Ectodermal cell (in vitro differentiated cells): ENCODE results near the gene FRMD5.

Experiments used
- H3K27ac ChIP-seq: 2 replicates; pipeline ENCODE4 v1.7.0; 2013; ENCODE audit warnings: mild to moderate bottlenecking, low read depth, low read length; ENCODE audit not compliant: insufficient read depth, poor library complexity, severe bottlenecking
- H3K27me3 ChIP-seq: 2 replicates; pipeline ENCODE4 v1.7.0; 2013; ENCODE audit warnings: mild to moderate bottlenecking, low read length; ENCODE audit not compliant: insufficient read depth, control insufficient read depth, poor library complexity, severe bottlenecking
- H3K36me3 ChIP-seq: one replicate; pipeline ENCODE4 v1.7.0; 2013; ENCODE audit warnings: low read length; ENCODE audit not compliant: control insufficient read depth, insufficient read depth
- H3K4me1 ChIP-seq: one replicate; pipeline ENCODE4 v1.7.0; 2013; ENCODE audit warnings: low read length; ENCODE audit not compliant: control insufficient read depth, insufficient read depth
- H3K4me3 ChIP-seq: 2 replicates; pipeline ENCODE4 v1.7.0; 2013; ENCODE audit warnings: low read depth, low read length, control low read depth; ENCODE audit not compliant: insufficient read depth
- H3K9me3 ChIP-seq: 2 replicates; pipeline ENCODE4 v1.7.0; 2013; ENCODE audit warnings: mild to moderate bottlenecking, low read length, moderate library complexity; ENCODE audit not compliant: control insufficient read depth
- WGBS, 2 experiments: methylation state at CpG; one replicate each; pipeline ENCODE4 v1.1.7; 2013; ENCODE audit warnings: missing lambda C conversion rate in 2 of 2; 5-methylcytosine and 5-hydroxymethylcytosine counted together

FRMD5 gene

DNA sequence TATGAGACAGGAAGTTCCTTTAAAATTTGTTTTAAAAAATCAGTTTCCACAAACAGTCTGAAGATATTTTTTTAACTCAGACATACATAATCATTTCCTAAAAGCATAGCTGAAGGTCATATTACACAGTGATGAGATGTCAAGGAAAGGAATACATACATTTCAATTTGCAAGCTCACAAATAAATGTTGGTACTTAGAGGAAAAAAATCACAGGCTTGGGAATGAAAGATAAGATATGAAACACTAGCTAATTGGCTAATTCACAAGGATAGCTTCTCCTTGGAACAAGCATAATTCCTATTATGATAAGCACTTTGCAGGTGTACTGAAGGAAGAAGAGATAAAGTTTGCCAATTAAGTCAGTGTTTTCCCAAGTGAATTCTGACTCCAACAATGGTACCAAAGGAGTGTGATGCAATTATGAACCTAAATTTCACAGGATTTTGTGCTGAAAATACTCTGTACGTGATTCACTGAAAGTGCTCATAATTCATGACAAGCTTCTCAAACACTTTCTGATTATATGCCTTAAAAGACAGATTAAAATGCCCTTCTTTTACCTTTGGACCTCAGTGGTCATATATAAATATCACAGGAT lies 112.4 kb downstream of the FRMD5 start:
- Histone ChIP-seq H3K36me3 (no peaks in the 10 kb centered on the region), H3K4me1 (no peaks in the 10 kb centered on the region), H3K27ac (no peak overlapping the region), H3K27me3 (no peaks in the 10 kb centered on the region), H3K9me3 (no peaks in the 10 kb centered on the region), H3K4me3 (no peak overlapping the region)
- WGBS, 2 experiments: 90 to 95% methylated on average over 1 of the region's 1 CpG

DNA sequence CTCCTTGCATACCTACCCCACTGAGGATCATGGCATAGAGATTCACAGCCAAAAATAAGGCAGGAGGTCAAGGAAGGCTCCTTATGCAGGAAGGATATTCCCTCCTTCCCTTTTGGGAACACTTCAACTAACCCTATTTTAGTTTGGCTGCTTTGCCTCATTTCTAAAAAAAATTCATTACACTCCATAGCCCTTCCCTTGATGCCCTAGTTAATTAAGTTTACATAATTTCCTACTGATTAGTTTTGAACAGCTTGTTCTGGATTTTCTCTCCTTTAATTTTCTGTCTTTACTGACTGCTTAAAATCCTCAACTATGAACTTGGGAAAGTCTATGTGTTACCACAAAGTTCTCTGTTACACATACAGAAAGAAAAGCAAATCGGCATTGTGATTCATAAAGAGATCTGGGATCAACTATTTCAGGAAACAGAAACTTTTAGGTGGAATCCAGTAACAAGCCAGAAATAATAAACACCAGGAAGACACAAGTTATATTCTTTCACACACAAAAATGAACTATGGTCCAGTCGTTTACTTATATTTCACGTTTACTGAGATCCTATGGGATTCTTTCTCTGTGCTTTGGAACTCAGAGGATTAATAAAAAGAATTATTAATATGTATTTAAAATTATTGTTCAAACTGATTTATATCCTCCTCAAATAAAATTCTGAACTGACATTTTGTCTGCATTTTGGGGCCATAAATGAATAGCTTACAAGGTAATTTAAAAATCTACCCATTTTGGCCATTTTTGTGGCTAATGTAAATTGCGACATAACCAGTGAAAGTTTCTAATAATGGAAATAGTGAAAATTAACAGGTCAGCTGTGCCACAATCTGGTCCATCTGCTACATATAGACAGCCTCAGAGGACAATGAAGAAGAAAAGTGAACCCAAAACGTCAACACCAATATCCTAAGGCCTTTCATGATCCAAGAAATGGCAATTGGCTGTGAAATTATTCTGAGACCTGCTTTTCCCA lies 113.8 kb downstream of the FRMD5 start:
- WGBS, 2 experiments: 80 to 89% methylated on average over 4 to 5 of the region's 5 CpGs
- no peaks in the 10 kb centered on the region for H3K9me3 ChIP-seq
- no peak overlapping the region for H3K27ac ChIP-seq
- no peak overlapping the region for H3K4me3 ChIP-seq
- H3K4me1 ChIP-seq: no peaks in the 10 kb centered on the region
- no peaks in the 10 kb centered on the region for H3K27me3 ChIP-seq
- no peaks in the 10 kb centered on the region for H3K36me3 ChIP-seq

DNA sequence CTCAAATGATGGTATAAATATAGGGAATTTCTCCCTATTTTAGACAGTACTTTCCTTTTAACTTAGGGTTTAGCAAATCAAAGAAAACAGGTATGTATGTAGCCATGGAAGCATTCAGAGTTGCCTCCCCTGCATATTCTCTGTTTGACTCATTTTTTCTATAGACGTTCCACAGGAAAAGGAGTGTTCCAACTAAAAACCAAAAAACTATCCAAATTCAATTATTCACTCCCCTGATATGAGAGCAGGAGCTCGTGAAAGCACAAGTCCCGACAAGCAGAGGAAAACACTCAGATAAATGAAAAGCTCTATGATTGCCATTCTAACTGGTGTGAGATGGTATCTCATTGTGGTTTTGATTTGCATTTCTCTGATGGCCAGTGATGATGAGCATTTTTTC lies 119.5 kb downstream of the FRMD5 start:
- WGBS, 2 experiments: 91 to 95% methylated on average over 3 of the region's 3 CpGs
- no peaks in the 10 kb centered on the region for H3K9me3 ChIP-seq
- H3K4me3 ChIP-seq: no peak overlapping the region
- no peaks in the 10 kb centered on the region for H3K27me3 ChIP-seq
- no peak overlapping the region for H3K27ac ChIP-seq
- no peaks in the 10 kb centered on the region for H3K4me1 ChIP-seq
- H3K36me3 ChIP-seq: no peaks in the 10 kb centered on the region

DNA sequence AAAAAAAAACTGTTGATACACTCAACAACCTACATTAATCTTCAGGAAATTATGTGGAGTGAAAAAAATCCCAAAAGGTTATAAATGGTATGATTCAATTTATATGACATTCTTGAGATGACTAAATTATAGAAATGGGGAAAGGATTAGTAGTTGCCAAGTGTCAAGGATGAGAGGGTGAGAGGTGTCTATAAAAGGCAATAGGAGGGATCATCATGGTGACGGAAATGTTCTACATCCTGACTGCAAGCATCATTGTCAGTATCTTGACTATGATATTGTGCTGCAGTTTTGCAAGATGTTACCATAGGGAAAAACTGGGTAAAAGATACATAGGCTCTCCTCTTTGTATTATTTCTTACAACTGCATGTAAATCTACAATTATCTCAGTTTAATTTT lies 125.6 kb downstream of the FRMD5 start:
- H3K36me3 ChIP-seq: no peaks in the 10 kb centered on the region
- no peaks in the 10 kb centered on the region for H3K27me3 ChIP-seq
- H3K4me1 ChIP-seq: no peaks in the 10 kb centered on the region
- 97 to 100% methylated on average over 1 of the region's 1 CpG for WGBS, 2 experiments
- H3K27ac ChIP-seq: no peak overlapping the region
- no peaks in the 10 kb centered on the region for H3K9me3 ChIP-seq
- no peak overlapping the region for H3K4me3 ChIP-seq

DNA sequence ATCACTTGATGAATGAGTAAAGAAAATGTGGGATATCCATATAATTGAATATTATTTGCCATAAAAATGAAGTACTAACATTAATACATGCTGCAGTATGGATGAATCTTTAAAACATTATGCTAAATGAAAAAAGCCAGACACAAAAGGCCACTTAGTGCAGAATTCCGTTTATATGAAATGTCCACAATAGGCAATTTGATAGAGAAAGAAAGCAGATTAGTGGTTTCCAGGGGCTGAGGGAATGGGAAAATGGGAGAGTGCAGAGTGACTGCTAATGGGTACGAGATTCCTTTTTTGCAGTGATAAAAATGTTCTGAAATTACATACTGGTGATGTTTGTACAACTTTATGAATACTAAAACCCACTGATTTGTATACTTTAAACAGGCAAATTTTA lies 126.7 kb downstream of the FRMD5 start:
- Histone ChIP-seq H3K9me3 (no peaks in the 10 kb centered on the region), H3K36me3 (no peaks in the 10 kb centered on the region), H3K27ac (no peak overlapping the region), H3K4me1 (no peaks in the 10 kb centered on the region), H3K4me3 (no peak overlapping the region), H3K27me3 (no peaks in the 10 kb centered on the region)
- 96 to 100% methylated on average over 2 of the region's 2 CpGs for WGBS, 2 experiments

DNA sequence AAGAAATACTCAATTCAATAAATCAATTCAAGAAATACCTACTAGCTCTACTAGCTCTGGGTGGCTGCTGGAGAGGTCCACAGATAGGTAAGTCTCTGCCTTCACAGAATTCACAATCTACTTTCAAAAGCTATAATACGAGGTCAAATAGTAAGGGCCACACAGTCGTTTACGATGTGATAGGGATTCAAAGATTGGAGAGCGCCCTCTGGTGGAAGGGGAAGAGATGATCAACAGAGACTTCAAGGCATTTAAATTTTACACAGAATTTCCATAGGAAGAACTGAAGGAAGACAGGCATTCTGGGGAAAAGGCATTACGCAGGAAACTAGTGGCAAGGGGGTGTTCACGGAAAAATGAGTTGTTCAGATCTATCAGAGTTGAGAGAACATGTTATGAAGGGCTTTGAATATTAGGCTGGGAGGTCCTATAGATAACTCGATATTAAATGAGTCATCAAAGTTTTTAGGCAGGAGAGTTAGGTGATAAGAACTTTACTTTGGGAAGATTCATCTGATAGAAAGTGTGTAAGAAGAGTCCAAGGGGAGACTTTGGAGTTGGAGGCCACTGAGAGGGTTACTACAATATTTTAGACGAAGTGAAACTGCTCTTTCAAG lies 128.8 kb downstream of the FRMD5 start:
- WGBS, 2 experiments: 30 to 32% methylated on average over 8 of the region's 8 CpGs

DNA sequence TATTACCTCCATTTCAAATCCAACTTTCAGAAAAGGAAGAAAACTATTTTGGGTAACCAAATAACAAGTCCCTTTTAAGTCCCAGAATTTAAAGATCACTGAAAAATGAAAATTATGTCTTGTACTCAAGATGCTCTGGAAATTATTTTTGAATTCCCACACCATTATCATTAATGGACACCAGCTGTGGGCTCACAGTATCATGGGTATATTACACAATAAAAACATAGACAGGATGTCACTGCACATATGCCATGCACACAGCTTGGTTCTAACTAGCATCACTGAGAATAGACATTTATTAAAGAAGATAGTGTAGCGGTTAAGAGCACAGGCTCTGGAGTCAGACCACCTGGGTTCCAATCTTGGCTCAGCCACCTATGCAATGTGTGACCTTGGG lies 130.4 kb downstream of the FRMD5 start:
- Histone ChIP-seq H3K9me3 (no peaks in the 10 kb centered on the region), H3K4me1 (no peaks in the 10 kb centered on the region)
- 90 to 96% methylated on average over 1 of the region's 1 CpG for WGBS, 2 experiments

More for the DNA sequence above, 128.8 kb downstream of the FRMD5 start:
- Histone ChIP-seq H3K9me3 (no peaks in the 10 kb centered on the region), H3K27ac (no peak overlapping the region), H3K27me3 (no peaks in the 10 kb centered on the region), H3K36me3 (no peaks in the 10 kb centered on the region), H3K4me1 (no peaks in the 10 kb centered on the region), H3K4me3 (no peak overlapping the region)

DNA sequence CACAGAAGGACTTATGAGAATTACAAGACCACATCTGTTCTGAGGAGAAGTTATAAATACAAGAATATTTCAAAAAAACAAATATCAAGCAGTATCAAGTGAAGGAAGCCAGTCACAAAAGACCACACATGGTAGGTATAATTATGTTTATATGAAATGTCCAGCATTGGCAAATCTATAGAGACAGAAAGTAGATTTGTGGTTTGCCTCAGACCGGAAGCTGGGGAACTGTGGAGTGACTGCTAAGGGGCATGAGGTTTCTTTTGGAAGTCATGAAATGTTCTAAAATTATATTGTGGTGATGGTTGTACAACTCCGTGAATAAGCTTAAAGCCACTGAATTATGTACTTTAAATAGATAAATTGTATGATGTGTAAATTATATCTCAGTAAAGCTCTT lies 136.9 kb downstream of the FRMD5 start:
- Histone ChIP-seq H3K4me3 (no peak overlapping the region), H3K36me3 (no peaks in the 10 kb centered on the region), H3K4me1 (no peaks in the 10 kb centered on the region), H3K27ac (no peak overlapping the region), H3K9me3 (no peaks in the 10 kb centered on the region), H3K27me3 (no peaks in the 10 kb centered on the region)
- 98% methylated on average over 2 of the region's 2 CpGs for WGBS, 2 experiments

More for the DNA sequence above, 130.4 kb downstream of the FRMD5 start:
- H3K36me3 ChIP-seq: no peaks in the 10 kb centered on the region
- H3K27ac ChIP-seq: no peak overlapping the region
- no peaks in the 10 kb centered on the region for H3K27me3 ChIP-seq
- no peak overlapping the region for H3K4me3 ChIP-seq

DNA sequence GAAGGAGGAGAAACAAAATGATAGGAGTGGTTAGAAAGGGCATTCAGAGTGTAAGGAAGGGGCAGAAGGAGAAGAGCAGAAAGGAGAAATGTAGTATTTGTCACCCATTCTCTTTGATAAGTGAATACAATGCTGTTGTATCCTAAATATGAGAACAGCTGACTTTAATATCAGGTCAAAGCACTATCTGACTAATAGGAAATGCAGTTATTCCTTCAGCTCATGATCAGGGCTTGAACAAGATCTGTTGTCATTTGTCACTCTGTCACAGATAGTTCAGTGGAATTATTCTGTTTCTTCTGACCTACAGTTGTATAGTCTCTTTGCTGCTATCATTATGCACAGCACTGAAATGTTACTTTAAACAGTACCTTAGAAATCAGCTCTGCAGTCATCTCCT lies 149.4 kb downstream of the FRMD5 start:
- no peaks in the 10 kb centered on the region for H3K4me1 ChIP-seq
- no peak overlapping the region for H3K27ac ChIP-seq
- no peaks in the 10 kb centered on the region for H3K27me3 ChIP-seq
- H3K4me3 ChIP-seq: no peak overlapping the region
- no peaks in the 10 kb centered on the region for H3K9me3 ChIP-seq
- H3K36me3 ChIP-seq: no peaks in the 10 kb centered on the region

DNA sequence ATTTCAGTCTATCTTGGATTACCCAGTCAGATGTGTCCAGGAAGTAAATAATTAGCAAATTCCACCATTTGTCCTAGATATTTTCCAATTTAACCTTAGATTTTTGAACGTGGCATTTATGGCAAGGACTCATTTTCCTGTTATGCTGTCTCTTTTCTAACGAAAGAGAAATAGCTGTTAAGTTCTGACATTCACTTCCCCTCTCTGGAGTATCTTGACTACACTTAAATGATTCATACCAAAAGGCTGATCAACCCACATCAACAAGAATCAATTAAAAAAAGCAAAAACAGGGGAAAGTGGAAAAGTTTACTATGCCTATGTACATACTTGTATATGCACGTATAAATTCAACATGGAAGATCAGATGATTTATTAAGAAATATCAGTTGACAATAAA lies 149.9 kb downstream of the FRMD5 start:
- Histone ChIP-seq H3K9me3 (no peaks in the 10 kb centered on the region), H3K27ac (no peak overlapping the region), H3K4me1 (no peaks in the 10 kb centered on the region), H3K27me3 (no peaks in the 10 kb centered on the region), H3K4me3 (no peak overlapping the region), H3K36me3 (no peaks in the 10 kb centered on the region)
- 80 to 86% methylated on average over 2 of the region's 3 CpGs for WGBS, 2 experiments
